ENCODE results near the gene MRGPRG. TPM values are rescaled to one million over a fixed set of nuclear protein-coding genes. Genes with fewer than 3 reads are reported as not detected.

MRGPRG gene
- total RNA-seq, 1 experiment from 2014 or later, result not detected

DNA sequence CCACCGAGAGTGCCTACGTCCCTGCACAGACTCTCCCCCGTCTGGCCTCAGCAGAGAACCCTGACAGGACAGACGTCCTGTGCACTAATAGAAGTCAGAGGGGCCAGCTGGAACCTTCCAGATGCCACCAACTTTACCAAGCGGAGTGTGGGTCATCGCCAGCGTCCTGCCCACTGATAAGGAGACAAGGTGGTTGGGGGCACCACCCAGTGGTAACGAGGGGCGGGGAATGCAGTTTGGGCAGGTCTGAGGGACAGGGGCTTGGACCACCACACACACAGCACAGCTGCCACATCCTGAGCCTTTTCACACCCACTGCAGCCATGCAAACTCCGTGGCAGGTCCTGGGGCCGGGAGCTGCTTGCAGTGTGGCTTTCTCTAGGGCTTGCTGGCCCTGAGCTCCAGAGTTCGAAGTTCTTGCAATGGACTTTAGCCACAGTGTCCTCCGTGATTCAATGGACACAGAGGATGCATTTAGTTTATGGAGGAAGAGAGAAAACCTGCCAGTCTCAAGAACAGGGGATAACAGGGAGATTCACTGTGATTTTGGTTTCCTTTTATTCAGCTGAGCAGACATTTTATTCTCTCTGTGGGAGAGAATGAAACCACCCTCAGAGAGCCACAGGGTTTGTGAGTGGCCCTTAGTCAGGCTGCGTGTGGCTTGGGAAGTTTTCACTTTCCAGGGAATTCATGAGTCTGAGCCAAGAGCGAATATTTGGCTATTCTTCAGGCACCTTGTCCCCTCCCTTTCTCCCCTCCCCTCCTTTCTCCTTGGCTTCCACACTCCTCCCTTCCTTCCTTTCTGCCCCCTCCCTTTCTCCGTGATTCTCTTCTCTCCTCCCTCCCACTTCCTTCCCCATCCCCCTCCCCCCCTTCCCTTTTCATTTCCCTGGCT is 13.1 kb downstream of the MRGPRG start:
- peaks cover 35% of the 10 kb centered on the region for H3K27me3 ChIP-seq (ENCODE audit: control insufficient read depth, insufficient read depth, low read length)

DNA sequence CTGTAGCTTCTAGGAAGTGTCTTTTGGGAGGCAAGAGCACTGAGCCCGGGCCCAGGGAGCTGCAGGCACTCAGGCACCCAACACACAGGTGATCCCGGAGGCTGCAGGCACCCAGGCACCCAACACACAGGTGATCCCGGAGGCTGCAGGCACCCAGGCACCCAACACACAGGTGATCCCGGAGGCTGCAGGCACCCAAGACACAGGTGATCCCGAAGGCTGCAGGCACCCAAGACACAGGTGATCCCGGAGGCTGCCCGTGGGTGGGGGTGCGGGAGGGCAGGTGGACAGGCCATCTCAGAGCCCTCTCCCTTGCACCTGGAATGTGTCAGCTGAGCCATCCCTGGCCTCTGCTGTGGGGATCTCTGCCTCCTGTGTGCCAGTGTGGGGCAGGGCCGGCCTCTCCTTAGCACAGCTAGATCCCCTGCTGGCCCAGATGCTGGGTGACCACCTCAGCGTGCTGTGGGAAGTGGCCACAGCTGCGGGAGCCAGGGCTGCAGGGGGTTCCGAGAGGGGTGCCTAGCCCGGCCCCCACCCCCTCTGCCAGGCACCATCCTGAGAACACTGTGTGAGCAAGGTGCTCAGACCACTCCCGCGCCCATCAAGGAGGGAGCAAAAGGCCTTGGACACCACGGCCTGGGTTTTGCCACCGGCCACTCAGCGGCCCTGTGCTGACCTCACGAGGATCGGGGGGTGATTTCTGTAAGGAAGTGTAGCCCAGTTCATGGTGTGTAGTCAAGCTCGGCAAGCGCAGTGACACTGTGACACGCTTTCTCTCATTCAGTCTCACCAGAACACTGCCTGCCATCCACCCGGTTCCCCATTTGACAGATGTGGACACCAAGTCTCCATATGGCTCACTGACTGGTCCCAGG is 14.2 kb downstream of the MRGPRG start:
- Histone ChIP-seq H3K36me3 (replicated peaks; ENCODE audit: control insufficient read depth, insufficient read depth, low read length) (no peaks in the 10 kb centered on the region), H3K4me3 (ENCODE audit: insufficient read depth, low read depth, low read length) (no peak overlapping the region), H3K27me3 (ENCODE audit: control insufficient read depth, insufficient read depth, low read length) (peaks cover 35% of the 10 kb centered on the region)
- peak; percentile 53 for DNase-seq

More for the DNA sequence above, 13.1 kb downstream of the MRGPRG start:
- H3K4me3 ChIP-seq (ENCODE audit: insufficient read depth, low read depth, low read length), result no peak overlapping the region
- DNase-seq, result peak; percentile 35
- no peaks in the 10 kb centered on the region for H3K36me3 ChIP-seq (replicated peaks; ENCODE audit: control insufficient read depth, insufficient read depth, low read length)

DNA sequence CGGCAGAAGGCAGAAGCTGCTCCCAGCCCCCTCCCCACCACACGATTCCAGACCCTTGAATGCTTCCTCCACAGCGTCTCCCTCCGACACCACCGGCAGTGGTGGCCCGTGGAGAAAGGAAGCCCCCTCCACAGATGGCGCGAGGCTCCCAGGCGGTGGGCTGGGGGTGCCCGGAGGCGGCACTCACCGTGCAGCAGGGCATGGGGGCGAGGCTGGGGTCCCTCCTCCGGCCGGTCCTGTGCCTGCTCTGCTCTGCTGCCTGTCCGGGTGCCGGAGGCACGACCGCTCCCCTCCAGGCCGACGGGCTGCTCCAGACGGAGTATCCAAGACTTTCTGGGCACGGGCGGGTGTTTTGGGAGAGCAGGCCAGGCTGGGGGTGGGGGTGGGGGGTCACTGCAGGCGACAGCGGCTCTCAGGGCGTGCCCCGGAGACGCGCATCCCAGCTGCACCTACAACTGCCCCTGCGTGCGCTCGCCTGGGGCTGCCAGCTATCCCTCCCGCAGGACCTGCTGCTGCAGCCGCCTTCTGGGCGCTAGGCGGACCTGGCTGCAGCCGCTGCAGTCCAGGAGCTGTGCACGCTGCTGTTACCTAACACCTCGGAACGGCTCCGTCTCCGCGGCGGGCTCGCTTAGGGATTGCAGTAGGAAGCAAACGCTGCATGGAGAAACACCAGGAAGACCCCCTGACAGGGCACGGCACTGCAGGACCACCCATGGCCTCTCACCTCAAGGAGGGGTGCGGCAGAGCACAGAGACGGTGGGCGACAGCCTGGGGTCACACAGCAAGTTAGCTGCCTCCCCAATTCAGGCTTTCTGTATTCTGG is 15.2 kb downstream of the MRGPRG start:
- Histone ChIP-seq H3K4me3 (ENCODE audit: insufficient read depth, low read depth, low read length) (peak overlapping the region; percentile 41), H3K36me3 (replicated peaks; ENCODE audit: control insufficient read depth, insufficient read depth, low read length) (no peaks in the 10 kb centered on the region), H3K27me3 (ENCODE audit: control insufficient read depth, insufficient read depth, low read length) (peaks cover 35% of the 10 kb centered on the region)
- peak; percentile 89 for DNase-seq

DNA sequence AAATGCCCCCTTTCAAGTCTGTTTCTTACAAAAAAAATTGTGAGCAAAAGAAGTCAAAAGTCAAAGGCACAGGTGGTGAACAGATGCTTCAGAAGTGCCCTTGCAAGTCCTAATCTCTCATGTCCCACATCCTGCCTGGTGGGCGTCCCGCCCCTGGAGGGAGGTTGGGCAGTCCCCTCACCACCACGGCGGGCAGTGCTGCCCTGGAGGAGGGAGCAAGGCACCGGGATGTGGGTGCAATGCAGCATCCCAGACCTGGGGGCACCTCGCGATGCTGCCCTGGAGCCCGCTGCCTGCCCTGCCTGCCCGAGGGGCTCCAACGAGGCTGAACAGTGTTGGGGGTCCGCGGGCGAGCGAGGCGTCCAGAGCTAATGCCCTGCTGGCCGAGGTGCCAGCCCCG is 15.9 kb downstream of the MRGPRG start:
- peaks cover 35% of the 10 kb centered on the region for H3K27me3 ChIP-seq (ENCODE audit: control insufficient read depth, insufficient read depth, low read length)
- DNase-seq, result peak; percentile 79
- H3K36me3 ChIP-seq (replicated peaks; ENCODE audit: control insufficient read depth, insufficient read depth, low read length), result no peaks in the 10 kb centered on the region
- H3K4me3 ChIP-seq (ENCODE audit: insufficient read depth, low read depth, low read length), result peak overlapping the region; percentile 41

DNA sequence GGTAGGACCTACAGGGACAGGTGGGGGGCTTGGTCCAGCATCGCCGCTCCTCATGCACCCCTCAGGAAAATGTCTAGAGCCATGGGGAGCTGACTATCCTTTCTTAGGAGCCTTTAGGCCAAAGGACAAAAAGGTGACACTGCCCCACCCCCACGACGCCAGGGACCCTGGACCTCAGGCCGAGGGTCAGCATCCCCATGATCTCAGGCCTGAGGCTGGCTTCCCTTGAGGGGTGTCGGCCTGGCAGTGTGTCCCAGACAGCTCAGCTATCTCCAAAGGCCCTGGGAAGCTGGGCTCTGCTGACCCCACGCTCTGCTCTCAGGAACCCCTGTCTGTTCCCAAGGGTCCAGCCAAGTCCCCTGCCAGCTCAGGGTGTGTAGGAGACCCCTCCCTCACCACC is 16.3 kb downstream of the MRGPRG start:
- peak; percentile 55 for DNase-seq
- peaks cover 35% of the 10 kb centered on the region for H3K27me3 ChIP-seq (ENCODE audit: control insufficient read depth, insufficient read depth, low read length)
- no peak overlapping the region for H3K4me3 ChIP-seq (ENCODE audit: insufficient read depth, low read depth, low read length)
- H3K36me3 ChIP-seq (replicated peaks; ENCODE audit: control insufficient read depth, insufficient read depth, low read length), result no peaks in the 10 kb centered on the region

DNA sequence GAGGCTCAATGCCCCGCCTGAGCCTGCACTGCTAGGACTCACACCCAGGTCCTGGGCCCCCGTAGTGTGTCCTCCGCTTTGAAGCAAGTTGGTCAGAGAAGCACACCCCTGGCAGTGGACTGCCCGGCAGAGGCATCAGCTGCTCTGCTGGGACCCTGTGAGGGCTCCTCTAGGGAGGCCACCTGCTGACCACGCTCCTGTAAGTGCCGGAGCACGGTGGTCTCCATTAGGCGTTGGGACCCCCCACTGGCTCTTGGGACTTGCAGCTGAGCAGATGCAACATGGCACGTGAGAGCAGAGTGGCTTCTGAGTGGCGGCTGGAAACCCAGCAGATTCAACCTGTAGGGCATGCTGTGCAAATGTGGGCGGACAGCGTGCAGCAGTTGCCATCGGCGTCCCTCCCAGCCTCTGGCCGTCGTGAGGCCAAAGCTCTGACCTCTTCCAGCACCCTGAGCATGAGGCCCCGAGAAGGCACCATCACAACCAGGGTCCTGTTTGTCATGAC is 16.9 kb downstream of the MRGPRG start:
- DNase-seq, result peak; percentile 45
- Histone ChIP-seq H3K36me3 (replicated peaks; ENCODE audit: control insufficient read depth, insufficient read depth, low read length) (no peaks in the 10 kb centered on the region), H3K4me3 (ENCODE audit: insufficient read depth, low read depth, low read length) (no peak overlapping the region), H3K27me3 (ENCODE audit: control insufficient read depth, insufficient read depth, low read length) (peaks cover 35% of the 10 kb centered on the region)

DNA sequence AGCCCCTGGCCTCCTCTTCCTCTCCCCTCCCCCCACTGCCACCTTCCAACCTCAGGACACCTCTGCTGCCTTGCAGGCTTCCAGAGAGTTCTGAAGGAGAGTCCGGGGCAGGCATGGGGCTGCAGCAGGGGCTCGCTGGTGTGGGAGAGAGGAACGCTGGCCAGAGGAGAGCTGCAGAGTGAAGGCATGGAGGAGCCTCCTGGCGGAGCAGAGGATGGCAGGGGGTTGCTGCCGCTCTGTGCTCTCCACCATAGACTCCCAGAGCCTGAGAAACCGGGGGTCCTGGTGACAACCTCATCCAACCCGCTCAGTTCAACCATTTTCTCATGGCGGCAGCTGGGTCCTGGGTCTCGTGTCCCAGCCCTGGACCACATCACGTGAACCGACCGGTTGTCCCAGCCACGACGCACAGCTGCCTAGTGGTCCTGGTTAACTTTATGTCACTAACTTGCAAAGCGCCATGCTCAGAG is 17.5 kb downstream of the MRGPRG start:
- Histone ChIP-seq H3K4me3 (ENCODE audit: insufficient read depth, low read depth, low read length) (no peak overlapping the region), H3K27me3 (ENCODE audit: control insufficient read depth, insufficient read depth, low read length) (peaks cover 33% of the 10 kb centered on the region), H3K36me3 (replicated peaks; ENCODE audit: control insufficient read depth, insufficient read depth, low read length) (no peaks in the 10 kb centered on the region)
- peak; percentile 60 for DNase-seq

DNA sequence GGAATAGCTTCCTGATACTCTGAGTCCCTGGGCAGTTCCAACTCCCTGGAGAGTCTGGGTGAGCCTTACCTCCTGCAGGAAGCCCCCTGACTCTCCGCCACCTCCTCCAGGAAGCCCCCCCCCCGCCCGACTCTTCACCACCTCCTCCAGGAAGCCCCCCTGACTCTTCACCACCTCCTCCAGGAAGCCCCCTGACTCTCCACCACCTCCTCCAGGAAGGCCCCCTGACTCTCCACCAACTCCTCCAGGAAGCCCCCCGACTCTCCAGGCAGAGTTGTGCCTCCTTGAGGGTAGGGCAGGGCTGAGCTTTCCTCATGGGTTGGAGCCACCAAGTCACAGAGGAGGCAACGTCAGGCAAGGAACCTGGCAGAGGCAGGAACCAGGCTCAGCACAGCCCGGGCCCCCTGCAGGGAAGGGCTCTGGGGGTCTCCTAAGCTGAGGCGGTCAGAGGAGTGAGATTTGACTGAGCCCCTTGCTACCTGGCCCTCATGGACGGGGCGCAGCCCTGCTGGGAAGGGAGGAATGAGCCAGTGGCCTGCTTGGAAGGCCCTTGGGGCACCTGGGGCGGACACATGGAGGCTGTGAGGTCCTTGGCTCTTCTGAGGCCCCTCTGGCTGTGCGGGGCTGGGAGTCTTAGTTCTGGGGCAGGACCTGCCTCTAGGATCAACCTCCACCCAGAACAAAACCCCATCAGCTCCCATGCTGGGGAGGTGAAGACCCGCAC is 18.1 kb downstream of the MRGPRG start:
- Histone ChIP-seq H3K4me3 (ENCODE audit: insufficient read depth, low read depth, low read length) (no peak overlapping the region), H3K27me3 (ENCODE audit: control insufficient read depth, insufficient read depth, low read length) (peaks cover 32% of the 10 kb centered on the region), H3K36me3 (replicated peaks; ENCODE audit: control insufficient read depth, insufficient read depth, low read length) (no peaks in the 10 kb centered on the region)
- no peak for DNase-seq

DNA sequence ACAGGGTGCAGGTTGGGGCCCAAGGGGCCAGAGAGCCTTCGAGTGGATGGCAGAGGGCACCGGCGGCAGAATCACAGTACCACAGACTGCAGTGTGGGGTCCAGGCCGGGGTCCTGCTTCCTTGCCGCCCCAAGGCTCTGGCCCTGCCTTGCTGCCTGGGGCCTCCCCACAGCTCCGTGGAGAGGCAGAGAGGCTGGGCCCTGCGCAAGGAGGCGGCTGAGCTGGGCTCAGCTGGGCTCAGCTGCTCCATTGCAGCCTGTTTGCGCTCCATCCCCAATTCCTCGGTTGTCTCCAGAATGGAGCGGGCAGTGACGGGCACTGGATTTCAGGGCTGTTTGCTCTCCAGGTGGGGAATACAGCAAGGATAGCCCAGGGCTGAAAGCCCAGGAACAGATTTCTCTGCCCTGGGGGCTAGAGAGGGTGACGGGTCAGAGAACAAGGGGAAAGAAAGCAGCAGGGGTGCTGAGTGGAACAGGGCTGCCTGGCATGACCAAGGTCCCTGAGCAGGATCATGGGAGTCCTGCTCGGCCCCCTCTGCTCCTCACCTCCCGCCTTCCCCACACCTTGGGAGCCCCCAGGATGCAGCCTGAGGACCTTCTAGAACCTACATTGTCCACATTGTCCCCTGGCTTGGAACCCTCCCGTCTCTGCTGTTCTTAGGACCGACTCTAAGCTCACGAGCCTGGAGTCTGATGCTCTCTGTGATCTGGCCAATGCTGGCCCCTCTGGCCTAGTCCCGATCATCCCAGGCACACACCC is 18.9 kb downstream of the MRGPRG start:
- Histone ChIP-seq H3K4me3 (ENCODE audit: insufficient read depth, low read depth, low read length) (no peak overlapping the region), H3K27me3 (ENCODE audit: control insufficient read depth, insufficient read depth, low read length) (peaks cover 28% of the 10 kb centered on the region), H3K36me3 (replicated peaks; ENCODE audit: control insufficient read depth, insufficient read depth, low read length) (no peaks in the 10 kb centered on the region)
- peak; percentile 58 for DNase-seq

DNA sequence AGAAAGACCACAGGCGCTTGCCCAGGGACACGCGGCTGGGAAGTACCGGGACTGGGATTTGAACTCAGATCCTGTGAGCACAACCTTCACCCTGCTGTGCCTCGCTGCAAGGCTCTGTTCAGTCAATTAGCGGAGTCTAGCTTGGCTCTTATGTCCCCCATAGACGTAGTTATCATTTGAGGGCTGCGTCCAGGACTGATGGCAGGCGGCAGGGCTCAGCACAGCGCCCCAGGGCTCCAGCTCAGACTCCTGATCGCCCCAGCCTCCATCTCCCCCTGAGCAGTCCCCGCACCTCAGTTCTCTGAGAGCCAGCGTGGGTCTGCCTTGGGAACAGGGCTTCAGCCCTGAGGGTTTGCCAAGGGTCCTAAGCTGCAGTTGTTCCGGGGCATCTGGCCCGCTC is 19.8 kb downstream of the MRGPRG start:
- H3K27me3 ChIP-seq (ENCODE audit: control insufficient read depth, insufficient read depth, low read length), result peaks cover 21% of the 10 kb centered on the region
- no peak overlapping the region for H3K4me3 ChIP-seq (ENCODE audit: insufficient read depth, low read depth, low read length)
- H3K36me3 ChIP-seq (replicated peaks; ENCODE audit: control insufficient read depth, insufficient read depth, low read length), result no peaks in the 10 kb centered on the region
- peak; percentile 36 for DNase-seq

DNA sequence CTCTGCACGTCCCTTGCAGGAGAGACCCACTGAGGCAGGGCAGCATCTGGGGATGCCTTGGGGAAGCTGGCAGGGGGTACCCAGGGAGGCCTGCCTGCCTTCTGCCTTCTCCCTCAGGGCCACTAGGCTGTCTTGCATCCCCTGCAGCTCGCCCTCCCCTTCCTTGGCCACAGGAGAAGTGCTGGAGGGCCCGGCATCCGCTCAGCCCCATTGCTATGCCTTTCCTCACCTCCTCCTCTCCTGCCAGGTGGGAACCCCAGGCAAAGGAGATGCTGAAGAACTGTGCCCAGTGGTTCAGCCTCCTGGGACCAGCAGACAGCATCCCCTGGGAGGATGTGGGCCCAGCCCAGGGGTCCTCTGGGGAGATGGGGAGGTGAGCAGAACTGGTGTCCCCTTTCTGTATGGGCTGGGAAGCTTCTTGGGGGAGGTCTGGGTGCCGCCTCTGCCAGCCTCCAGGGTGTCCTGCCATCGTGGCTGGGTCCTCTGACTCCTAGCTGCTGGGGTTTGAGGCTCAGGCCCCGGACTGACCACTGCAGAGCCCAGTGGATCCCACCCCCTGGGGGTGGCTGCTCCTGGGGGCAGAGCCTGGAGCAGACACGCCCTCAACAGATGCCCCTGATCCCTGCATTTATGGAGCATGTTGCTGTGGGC is 20.6 kb downstream of the MRGPRG start:
- no peak overlapping the region for H3K4me3 ChIP-seq (ENCODE audit: insufficient read depth, low read depth, low read length)
- peak; percentile 61 for DNase-seq
- no peaks in the 10 kb centered on the region for H3K36me3 ChIP-seq (replicated peaks; ENCODE audit: control insufficient read depth, insufficient read depth, low read length)
- peaks cover 13% of the 10 kb centered on the region for H3K27me3 ChIP-seq (ENCODE audit: control insufficient read depth, insufficient read depth, low read length)

DNA sequence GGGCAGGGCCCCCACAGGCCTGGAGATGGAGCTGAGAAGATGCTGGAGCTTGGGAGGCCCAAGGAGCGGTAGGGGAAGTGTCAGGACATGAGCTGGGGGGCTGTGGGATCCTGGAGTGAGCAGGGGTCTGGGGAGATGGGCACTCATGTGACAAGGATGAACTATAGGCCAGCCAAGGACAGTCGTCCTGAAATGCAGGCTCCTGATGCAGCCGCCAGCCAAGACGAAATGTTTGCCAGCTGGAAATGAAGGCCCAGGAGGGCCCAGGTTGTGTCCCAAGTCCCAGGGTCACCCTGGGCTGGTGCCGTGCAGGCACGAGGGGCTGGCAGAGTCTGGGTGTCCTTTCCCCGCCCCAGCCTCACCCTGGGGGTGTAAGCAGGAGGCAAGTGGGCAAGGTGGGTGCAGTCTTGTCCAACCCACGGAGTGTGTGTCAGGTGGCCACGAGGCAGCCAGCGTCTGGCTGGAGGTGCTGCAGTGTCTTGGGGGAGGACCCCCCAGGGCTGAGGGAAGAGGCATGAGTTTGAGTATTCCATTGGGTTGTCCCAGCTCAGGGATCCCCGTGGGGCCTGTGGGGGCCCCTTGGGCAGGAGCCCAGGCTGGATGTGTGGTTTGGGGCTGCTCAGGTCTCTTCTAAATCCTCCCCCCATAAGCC is 21.4 kb downstream of the MRGPRG start:
- Histone ChIP-seq H3K27me3 (ENCODE audit: control insufficient read depth, insufficient read depth, low read length) (peaks cover 5% of the 10 kb centered on the region), H3K36me3 (replicated peaks; ENCODE audit: control insufficient read depth, insufficient read depth, low read length) (no peaks in the 10 kb centered on the region)
- DNase-seq, result peak; percentile 43

More for the DNA sequence above, 21.4 kb downstream of the MRGPRG start:
- H3K4me3 ChIP-seq (ENCODE audit: insufficient read depth, low read depth, low read length), result no peak overlapping the region

All from H7 (cell line).